T-helper 22 cell (primary cell): ENCODE measurements around the gene NGFR.
A peak's percentile ranks its signal among the peaks of the same experiment; 100 is the strongest.

Source experiments
- DNase-seq: peaks from one replicate; pipeline ENCODE4 v3.0.0-alpha.2; 2020; ENCODE audit warnings: low read depth

The NGFR gene

DNA sequence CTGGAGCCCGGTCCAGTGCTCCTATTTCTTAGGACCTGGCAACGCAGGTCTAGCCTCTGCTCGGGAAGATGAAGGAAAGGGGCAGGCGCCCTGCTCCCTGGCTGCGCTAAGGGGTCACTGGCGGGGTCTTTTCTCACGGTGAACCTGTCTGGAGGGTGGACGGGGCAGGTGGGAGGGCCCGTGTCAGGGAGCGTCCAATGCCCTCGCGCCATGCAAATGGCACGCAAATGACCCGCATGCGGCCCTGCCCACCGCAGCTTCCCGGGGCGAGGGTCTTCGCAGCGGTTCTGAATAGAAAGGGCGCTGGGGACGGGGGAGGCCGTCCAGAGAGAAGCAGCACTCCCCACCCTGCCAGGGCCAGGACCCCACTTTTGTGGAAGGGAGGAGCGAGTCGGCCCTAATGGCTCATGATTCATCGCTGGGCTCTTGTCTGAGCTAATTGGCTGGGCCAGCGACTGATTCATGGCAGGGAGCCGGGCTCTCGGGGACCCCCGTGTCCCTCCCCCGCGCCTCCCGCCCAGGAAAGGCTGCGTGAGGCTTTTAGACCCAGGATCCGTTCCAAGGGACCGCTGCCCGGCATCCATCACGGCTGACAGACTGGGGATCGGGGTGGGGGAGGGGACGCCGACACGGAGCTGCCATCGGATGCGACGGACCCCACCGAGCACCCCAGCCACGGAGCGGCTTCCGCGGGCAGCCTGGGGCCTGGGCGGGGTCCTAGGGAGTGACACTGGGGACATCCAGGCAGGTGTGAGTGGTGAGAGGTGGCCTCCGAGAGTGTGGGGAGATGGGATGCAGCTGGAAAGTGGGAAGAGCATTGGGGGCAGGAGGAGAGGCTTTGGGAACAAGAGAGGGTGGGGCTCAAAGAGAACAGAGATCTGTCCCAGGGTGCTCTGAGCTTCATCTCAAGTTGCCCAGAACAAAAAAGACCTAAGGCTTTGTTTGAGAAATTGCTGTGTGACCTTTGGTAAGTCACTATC, 25.0 kb upstream of the NGFR start:
- DNase-seq = no peak

DNA sequence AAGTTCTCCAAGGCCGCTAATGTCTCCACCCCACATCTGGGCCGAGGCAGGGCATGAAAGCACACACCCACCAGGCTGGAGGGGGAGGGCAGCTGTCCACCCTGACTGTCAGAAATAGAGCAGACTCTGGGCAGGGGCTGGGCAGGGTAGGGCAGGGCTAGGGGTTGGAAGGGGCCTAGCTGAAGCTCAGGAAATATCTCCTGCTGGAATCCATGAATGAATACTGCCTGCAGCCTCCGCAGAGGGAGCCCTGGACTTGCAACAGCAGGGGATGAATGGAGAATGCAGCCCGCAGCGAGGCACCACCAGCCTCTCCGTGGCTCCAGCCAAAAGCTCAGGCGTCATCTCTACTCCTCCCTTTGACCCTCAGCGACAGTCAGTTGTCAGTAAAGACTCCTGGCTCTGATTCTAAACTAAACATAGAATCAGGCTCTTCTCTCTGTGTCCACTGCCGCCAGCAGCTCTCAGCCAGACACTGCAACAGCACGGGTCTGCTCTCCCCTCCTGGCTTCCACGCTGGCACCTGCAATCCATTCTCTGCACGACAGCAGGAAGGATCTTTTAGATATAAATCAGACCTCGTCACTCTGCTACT, 23.9 kb upstream of the NGFR start:
- DNase-seq = no peak

DNA sequence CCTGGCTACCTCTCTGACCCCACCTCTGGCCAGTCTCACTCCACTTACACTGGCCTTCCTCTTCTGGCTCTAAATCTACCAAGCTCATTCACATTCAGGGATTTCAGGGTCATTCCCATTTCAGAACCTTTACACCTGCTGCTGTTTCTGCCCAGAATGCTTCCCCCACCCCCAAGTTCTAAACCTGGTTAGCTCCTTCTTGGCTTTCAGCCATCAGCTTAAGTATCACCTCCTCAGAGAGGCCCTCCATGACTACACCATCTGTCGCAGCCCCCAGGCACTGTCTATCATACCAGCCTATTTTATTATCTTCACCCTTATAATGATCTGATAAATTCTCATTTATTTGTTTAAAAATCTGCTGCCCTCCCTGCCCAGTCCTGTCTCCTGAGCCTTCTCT, 23.3 kb upstream of the NGFR start:
- DNase-seq = no peak

DNA sequence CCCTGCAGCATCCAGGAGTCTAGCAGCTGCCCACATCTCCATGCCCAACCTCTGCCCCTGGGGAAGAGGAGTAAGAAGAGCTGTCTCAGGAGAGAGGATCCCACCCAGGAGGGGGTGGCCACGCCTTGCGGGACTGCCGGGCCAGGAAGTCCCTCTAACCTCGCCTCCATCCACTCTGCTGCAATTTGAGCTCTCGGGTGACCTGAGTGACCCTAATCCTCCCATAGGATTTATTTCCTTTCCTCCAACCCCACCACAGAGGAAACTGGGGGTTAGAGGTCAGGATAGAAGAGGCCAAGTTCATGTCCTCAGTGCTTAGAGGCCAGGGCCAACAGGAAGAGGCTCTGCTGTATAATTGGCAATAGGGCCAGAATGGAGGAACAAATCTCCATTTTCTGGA, 22.6 kb upstream of the NGFR start:
- DNase-seq = no peak

DNA sequence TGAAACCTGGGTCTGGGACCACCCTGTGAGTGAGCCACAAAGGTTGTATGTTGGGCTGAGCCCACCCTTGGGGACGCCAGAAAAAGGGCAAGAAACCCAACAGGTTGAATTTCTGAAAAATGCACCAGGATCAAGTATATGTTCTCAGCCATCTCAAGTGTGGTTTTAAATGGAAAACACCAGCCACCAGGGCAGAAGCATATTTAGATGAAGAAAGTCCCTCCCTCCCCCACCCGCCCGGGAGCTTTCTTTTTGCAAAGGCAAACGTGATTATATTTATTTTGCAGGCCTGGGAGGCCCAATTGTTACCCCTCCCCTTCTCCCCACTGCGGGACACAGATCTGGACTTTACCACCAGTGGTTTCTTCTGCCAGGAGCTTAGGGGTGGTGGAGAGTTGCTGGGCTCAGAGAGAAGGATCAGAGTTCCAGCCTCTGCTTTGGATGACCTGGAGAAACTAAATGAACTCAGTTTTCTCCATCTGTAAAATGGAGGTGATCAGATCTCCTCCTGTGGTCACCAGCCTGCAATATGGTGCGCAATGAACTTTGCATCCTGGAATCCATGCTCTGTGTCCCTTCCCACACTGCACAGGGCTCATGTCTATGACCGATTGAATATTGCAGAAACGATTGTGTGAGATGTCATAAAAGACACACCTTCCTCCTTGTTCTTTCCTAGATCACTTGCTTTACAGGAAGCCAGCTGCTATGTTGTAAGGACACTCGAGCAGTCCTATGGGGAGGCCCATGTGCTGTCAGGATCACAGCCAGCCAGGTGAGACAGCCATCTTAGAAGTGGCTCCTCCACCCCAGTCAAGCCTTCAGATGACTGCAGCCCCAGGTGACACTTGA, 21.0 kb upstream of the NGFR start:
- DNase-seq = no peak

DNA sequence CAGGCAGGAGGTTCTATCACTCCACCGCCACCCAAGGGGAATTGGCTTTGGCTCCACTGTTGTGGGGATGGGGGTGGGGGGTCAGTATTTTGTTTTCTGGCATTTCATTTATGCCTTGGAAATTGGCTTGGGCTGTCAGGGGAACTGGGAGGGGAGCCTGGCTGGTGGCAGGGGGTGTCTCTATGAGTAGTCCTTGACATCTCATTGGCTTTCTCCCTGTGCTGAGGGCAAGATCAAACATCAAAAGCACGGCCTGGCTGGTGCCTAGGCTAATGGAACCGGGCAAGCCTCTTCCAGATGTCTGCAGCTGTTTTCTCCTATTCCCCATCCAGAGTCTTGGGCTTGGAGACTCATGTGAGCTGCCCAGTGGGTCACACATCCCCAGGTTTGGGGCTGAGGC, 17.4 kb upstream of the NGFR start:
- no peak for DNase-seq

DNA sequence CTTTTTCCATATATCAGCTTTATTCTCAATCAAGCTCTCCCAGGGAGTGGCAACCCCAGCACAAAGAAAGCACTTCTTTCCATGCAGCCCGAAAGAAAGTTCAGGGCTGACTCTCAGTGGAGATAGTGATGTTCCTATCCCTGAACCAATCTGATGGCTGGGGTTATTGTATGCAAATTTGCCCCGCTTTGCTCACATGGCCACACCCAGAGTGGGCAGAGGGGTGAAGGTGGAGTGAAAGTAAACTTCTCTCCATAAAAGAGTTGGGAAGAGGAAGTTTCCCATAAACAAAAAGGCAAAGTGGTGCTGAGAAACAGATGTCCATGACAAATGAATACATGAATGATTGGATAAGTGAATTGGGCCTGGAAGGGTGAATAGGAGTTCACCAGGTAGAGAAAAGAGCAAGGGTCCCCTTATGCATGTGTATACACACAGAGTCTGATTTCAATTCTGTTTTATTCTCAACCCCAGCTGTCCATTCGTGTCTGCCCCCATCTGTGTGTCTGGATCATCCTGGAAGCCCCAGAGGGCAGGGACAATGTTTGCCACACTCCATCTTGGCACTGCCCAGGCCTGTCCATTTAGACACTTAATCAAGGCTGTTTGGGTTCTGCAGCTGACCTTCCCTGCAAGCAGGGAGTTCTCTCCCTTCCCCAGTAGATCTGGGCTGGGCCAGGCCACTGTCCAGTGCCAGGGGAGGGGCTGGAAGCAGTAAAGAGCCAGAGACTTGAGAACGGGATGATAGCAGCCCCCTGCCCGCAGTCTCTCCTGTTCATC, 14.1 kb upstream of the NGFR start:
- no peak for DNase-seq

DNA sequence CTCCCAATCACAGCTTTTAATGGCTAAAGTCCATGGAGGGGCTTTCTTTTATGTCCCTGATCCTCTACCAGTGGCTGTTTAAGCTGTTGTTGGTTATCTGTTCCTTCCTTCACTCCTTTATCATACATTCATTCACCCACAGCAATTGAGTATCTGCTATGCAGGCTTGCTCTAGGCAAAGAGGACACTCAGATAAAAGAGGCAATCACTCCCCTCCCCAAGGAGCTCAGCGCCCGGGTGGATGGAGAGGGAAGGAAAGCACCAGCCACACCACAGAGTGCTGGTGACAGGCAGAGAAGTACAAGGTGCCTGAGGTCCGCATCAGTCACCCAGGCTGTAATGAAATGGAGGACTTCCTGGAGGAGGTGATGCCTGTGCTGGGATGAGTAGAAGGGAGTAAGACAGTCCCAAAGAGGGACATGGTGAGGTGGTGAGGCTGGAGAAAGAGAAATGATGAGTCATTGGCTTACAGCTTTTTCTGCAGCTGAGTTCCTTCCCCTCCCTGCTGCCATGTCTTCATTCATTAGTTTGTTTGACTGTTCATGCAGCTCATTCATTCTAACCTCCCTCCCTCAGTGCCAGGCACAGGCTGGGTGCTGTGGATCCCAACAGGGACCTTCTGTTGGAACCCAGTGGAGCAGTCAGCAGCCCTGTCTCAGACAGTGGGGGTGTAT, 12.8 kb upstream of the NGFR start:
- no peak for DNase-seq

DNA sequence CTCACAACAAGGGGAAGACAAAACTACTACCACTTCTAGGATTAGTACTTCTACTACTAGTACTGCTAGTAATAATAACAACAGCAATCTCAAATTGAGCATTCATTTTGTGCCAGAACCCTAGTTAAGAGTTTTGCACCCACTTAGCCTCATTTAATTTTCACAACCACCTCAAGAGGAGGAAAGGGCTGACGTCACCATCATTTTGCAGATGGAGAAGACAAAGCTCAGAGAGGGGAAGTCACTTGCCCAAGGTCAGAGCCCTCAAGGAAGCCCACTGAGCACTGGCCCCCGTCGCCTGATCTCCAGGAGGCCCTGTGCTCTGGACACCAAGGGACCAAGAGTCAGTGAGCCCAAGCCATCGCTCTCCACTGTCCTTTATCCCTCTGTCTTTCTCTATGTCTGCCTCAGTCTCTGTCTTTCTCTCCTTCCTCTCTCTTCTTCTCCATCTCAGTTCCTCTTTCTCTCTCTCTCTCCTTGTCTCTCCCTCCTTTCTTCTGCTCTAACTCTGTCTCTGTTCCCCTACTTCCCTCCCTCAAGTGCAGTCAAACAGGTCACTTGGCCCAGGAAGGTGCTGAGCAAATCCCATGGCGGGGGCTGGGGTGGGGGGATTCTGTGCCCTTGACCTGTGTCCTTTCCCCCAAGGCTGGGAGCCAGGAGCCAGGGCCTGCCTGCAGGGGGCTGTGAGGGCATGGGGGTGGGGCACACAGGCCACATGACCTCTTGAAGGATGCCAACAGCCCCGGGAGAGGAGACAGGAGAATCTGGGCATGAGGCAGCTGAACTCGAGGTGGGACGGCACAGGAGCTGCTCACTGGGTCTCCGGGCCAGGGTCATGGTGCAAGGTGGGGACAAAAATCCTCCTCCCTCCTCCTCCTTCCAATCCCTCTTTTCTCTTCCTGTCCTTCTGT, 11.2 kb upstream of the NGFR start:
- DNase-seq = no peak

DNA sequence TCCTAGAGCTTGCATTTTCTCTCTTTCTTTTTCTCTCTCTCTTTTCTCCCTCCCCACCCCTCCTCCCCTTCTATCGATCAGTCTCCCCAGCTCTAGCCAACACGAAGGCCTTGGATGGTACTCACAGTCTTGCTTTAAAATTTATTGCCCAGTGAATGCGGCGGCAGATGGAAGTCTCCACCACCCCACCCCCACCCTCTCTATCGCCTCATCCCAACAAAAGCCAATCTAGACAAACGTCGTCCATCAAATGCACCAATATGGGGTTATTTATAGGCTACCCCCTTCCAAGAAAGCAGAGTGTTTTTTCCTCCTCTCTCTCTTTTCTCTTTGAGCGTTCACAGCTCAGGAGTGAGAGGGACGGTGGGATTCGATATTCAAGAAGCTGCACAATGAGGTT, 10.5 kb upstream of the NGFR start:
- DNase-seq = no peak

DNA sequence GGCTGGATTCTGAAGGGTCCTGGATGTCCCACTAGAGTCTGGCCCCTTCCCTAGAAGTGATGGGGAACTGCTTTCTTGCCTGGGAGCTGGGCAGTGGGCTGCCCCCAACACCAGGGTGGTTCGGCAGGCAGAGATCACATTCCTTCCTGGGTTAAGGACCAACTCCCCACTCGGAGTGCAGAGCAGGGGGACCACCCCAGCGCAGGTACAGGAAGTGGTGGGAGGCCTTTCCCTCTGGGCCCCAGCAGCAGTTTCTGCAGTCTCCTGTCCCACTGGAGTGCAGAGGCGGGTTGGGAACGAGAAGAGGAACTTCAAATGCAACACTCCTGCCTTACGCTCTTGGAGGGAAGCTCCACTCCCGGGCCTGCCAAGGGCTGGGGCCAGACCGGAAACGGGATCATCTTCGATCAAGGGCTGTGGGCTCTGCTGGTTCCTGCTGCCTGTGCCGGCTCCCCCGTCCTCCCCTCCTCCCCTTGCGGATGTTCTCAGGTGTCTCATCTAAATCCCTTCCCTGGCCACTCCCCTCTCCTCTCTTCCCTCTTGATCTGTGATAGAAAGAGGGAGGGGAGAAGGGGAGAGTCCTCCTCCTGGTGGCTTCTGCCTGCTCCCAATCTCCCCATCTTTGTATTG, 9.0 kb upstream of the NGFR start:
- DNase-seq = no peak

DNA sequence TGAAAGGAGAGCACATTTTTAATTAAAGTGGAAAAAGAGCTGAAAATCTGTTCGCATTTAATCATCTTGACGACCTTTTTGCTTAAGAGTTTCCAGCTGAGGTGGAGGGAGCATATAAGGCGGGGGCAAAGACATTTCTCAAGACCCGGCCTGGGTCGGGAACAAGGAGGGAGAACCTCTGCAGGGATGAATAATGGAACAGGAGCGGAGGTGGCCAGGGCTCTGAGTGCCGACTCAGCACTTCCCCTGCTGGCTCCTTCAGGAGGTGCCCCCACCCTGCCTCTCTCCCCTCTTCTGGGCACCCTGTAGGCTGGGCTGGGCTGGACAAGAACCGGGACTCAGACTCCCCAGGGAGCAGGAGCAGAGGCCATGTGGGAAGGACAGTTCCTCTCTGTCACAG, 7.9 kb upstream of the NGFR start:
- DNase-seq = no peak

DNA sequence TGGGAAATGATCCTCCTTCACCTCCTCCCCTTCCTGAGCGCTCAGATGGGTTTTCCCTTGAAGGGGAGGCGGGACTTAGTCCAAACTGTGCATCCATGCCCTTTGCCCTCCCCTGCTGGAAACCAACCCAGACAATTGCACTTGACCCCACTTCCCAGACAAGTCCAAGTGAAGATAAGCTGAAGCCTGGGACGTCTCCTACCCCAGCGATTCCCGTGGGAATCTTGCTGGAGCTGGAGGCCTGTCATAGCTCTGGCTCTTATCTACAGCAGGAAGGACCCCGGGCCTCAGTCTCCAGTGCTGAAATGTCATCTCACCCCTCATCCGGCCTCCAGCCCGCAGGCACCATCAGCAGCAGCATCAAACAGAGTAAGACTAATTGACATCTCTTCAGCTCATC, 6.5 kb upstream of the NGFR start:
- DNase-seq = no peak

DNA sequence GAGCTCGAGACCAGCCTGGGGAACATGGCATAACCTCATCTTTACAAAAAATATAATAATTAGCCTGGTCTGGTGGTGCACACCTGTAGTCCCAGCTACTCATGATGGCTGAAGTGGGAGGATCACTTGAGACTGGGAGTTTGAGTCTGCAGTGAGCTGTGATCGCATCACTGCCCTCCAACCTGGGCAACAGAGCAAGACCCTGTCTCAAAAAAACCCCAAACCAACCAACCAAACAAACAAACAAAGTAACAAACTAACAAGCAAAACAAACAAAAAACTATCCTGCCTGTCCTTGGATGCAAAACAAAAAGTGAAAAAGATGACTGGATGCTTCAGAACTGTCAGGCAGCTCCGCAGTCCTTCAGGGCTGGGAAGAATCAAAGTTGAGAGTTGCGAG, 5.7 kb upstream of the NGFR start:
- DNase-seq = no peak

DNA sequence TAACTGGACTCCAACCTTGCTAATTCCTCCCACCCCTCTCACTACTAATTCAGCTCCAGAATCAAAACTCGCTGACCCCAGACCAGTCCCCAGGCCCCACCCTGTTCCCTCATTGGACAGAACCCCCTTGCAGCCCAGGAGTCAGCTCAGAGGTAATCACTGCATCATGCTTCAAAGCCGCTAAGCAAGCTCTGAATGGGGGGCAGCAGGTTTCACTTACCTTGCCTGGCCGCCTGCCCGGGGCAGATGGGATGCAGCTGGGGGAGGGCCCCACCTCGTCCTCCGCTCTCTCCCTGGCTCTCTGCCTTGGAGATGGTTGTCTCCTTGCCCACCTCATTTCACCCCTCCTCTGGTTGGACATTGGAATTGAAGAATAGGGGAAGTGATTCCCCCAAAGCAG, 4.8 kb upstream of the NGFR start:
- no peak for DNase-seq

DNA sequence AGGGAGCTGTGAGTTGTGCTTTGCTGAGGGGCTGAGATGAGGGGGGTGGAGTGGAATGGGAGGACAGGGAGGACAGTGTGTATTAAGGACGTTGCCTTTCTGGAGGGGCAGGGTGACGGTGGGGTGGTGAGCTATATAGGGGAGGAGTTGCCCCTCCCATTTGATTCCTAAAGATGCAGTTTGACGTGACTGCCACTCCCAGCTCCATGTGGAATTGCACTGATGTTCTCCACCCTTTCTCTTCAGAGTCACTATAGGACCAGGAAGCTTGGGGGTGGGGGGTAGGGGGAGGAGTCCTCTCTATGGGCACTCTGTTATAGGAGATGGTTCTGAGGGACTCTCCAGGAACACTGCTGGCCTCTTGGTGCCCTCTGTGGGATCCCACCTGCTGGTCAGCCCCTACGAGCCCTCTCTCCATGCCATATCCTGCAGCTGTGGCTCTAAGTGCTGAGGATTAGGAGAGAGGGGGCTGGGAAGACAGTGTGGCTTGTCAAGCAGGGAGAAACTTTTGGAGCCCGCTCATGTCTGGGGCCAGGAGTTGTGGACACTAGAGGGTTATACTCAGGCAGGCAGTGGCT, 3.8 kb upstream of the NGFR start:
- DNase-seq = no peak

DNA sequence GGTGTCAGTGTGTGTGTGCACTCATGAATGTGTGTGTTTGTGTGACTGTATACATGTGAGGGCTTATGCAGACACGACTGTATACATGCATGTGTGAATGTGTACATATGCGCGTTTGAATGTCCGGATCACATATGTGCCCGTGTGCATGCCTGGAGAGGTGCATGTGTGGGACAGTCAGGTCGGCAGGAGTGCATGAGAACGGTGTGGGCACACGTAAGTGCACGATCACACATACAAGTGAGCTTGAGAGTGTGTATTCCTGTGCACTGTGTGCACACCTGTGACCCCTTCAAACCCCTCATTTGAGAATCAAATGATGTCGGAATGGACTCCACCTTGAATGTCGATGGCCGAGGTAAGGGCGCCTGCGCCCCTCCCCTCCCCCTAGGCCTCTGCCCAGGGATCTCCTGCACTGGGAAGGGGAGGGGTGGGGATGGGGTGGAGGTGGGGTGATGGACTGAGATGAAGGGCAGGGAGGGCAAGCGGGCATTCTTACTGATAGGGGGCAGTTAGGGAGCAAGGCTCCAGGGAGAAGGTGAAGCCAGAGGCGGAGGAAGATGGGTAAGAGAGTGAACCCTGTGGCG, 601 bp upstream of the NGFR start:
- DNase-seq = no peak

DNA sequence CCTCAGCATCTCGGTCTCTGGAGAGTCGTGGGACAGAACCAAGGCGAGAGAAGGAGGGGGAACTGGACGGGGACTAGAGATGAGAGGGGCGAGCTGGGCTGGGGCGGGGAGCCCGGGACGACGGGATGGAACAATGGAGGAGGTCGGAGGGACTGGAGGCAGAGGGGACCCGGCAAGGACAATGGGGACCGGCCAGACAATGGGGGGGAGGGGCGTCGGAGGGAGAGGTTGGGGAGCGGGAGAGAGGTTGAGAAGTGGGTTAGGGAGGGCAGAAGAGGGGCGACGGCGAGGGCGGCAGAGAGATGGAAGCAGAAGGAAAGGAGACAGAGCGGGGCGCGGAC, 719 bp downstream of the NGFR start:
- DNase-seq = no peak

DNA sequence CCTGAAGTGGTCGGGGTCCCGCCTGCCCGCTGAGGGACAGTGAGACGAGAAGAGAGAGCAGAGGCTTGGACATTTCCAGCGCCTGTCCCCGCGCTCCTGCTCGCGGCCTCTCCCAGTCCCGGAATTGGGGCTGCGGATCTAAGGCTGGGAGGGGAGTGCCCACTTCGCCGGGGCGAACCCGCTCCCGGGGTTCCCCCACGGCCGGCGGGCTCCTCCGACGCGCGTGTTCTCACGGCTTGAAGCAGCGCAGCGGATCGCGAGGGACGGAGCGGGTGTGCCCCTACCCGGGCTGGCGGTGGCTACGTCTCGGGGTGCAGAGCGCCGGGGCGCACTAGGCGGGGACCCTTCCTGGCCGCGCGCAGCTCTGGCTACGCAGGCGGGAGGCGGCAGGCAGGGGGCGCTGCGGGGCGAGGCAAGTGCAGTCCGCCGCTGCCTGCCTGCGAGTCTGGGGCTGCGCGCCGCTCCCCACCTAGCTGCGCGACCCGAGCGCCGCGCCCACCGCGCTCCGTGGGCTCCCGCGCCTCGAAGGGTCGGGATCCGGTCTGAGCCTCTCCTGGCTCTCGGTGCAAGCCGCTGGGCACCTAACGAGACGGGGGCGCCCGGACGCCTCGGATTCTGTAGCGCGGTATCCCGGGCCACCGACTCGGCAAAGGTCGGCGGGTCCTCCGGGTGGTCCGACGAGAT, 1.2 kb downstream of the NGFR start:
- DNase-seq = peak; percentile 60
